Umbilical cord (tissue), 2 donors: ENCODE data around the gene ADAT3. TPM values are rescaled to one million over a fixed set of nuclear protein-coding genes. Genes with fewer than 3 reads are reported as not detected.

Experiments
- DNase-seq: peaks from one replicate; pipeline ENCODE4 v3.0.0-alpha.2; 2015; ENCODE audit warnings: low spot score
- total RNA-seq: library from RNA; depleted of rRNA; stranded (reverse); fragments of >200 nt; gene quantifications from one replicate; pipeline ENCODE4 v1.2.3, GENCODE V29; 2014; ENCODE audit warnings: low replicate concordance; ENCODE audit not compliant: insufficient read depth

Gene ADAT3
- total RNA-seq, 1 donor from 2014 or later, result 7.5 TPM

DNA sequence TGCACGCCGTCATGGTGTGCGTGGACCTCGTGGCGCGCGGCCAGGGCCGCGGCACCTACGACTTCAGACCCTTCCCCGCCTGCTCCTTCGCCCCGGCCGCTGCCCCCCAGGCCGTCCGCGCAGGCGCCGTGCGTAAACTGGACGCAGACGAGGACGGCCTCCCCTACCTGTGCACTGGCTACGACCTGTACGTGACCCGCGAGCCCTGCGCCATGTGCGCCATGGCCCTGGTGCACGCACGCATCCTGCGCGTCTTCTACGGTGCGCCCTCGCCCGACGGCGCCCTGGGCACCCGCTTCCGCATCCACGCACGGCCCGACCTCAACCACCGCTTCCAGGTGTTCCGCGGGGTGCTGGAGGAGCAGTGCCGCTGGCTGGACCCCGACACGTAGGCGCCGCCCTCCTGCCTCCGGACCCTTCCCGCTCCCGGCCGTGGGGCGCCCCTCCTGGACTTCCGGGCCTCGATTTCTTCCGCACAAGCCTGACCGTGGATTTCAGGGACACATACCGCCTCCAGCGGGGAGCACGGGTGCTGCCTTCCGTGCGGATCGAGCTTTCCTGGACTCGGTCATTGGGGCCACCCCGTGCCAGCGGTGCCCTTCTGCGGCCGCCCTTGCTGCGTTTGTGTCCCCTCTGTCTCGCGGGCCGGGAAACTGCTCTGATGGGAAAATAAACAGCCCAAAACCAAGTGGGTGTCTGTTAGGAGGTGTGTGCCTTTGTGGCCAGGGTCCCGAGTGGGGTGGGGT lies 7.7 kb downstream of the ADAT3 start:
- DNase-seq, result no peak

DNA sequence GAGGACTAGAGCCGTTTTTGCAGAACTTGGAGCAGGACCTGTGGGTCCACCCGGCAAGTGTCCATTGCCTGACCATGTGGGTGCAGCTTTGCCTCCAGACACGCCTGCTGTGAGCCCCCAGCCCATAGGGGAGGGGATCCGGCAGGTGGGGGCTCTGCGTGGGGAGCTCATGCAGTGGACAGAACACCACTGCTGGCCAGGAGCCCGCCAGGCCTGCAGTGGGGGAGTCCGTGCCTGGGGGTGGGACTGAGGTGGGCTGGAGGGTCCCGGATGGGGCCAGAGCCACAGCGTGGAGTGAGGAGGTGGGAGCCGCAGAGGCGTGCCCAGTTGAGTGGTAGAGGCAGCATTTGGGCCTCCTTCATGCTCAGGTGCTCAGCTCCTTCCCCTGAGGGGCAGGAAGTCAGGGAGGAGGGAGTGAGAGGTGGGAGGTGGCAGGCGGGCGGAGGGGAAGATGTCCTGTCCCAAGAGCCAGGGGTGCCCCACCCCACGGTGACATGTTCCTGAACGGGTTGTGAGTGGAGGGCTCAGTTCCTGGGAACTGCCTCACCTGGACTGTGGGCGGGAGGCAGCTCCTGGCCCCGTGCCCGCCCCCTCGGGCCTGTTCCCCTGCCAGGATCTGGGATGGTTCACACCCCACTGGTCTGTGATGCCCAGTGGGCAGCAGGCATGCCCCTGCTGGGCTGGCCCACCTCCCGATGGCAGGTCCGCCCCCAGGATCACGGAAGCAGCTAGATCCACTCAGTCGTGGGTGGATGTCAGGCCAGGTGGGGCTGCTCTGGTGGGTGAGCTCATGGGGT lies 8.8 kb downstream of the ADAT3 start:
- no peak for DNase-seq

DNA sequence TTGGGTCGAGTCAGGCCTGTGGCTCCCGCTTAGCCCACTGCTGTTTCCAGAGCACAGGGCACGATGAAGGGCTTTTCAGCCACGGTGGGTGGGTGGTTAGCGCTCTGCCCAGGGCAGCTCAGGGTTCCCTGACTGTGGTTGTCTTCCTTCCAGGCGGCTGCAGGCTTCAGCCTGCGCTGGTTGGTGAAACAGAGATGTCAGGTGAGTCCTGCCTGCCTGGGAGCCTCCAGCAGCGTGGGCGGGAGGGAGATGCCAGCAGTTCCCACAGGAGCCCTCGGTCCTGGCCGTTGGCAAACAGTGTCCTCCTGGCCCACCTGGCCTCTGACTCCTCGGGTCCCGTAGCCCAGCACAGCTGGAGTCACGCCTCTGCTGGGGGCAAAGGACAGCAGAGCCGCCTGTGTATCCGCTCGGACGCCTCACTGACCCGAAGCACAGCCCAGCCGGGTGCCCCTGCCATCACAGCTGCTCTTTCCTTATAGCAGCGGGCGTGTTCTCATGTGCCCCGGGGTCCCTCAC lies 9.7 kb downstream of the ADAT3 start:
- no peak for DNase-seq

- no peak for DNase-seq
These were observed 11.9 kb downstream of the ADAT3 start for GRCh38 chr19:1917146-1917545.

DNA sequence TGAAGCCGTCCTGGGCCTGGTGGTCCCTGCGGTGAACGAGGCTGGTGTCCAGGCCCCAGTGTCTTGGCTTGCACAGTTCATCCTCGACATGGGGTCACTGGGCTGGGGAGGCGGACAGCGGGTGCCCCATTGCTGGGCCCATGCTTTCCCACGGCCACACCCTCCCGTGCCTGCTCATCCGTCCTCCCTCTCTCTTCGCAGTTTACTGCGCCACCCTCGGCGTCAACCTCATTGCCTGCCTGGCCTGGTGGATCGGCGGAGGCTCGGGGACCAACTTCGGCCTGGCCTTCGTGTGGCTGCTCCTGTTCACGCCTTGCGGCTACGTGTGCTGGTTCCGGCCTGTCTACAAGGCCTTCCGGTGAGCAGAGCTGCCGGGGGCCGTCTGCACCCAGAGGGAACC lies 12.7 kb downstream of the ADAT3 start:
- no peak for DNase-seq

DNA sequence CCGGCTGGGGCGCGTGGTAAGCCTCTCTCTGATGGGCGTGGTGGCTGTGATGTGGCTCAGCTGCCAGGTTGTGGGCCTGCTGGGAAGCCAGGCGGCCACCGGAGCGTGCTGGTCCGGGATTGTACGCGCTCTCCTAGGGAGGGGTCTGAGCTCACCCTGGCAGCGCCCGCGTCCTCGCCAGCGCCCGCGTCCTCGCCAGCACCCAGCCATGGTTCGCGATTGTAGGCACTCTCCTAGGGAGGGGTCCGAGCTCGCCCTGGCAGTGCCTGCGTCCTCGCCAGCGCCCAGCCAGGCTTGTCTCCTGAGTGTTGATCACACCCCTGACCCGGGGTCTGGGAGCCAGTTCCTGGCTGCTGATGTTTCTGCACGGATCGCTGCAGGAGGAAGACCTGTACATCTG lies 13.8 kb downstream of the ADAT3 start:
- DNase-seq, result no peak

DNA sequence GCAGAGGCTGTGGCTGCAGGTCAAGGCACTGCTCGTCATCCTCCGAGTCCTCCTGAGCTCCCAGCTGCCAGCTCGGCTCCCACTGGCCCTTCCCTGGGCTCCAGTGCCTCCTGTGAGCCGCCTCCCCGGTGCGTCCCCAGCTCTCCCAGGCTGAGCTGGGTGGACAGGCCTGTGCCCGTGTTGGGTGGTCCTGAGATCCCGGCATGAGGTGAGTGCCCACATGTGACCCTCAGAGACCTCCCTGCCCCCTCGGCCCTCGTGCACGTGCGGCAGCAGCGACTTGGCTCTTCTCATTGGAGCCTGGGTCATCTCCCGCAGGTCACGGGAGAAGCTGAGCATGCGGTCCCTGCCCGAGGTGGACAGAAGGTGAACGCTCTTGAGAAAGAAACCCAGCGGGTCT lies 15.4 kb downstream of the ADAT3 start:
- DNase-seq, result no peak

- DNase-seq, result no peak
These were observed 16.1 kb downstream of the ADAT3 start for GRCh38 chr19:1921326-1921725.

DNA sequence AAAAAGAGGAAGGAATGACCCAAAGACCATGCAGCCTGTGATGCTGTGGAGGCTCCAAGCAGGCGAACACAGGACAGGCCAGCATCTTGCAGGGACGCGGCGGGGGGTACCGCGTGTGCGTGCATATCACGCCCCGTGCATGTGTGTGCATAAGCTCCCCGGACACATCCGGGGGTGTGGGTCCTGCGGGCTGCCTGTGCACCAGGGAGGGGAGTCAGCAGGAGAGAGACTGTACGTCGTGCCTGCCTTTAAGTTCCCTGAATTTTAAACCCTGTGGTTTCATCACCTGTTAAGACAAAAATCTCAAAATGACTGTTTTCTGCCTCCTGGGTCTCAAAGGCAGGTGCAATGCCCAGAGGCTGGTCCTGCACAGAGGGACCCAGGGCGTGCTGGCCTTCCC lies 16.6 kb downstream of the ADAT3 start:
- no peak for DNase-seq

DNA sequence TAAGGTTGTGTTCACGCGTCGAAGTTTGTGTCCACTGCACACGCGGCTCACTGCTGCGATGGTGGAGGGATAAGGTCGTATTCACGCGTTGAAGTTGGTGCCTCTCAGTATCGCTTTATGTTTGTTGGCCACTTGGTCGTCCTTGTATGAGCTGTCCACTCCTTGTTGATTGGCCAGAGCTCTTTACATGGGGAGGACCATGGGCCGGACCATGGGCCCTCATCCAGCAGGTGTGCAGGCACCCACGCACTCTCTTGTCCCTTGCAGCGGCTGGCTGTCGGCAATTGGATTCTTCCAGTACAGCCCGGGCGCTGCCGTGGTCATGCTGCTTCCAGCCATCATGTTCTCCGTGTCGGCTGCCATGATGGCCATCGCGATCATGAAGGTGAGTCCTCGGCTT lies 17.6 kb downstream of the ADAT3 start:
- DNase-seq, result no peak

DNA sequence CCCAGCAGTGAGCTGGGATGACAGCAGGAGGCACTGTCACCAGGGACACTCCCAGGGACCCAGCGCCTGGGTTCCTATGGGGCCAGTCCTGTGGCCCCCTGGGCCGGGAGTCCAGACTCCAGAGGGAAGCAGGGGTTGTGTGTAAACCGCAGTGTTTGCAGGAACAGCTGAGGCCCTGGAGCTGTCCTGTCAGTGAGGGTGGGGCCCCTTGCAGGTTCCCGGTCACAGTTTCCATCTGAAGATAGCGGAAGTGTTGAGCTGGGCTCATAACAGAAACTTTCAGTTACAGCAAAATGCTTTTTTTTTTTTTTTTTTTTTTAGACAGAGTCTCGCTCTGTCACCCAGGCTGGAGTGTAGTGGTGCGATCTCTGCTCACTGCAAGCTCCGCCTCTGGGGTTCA lies 18.1 kb downstream of the ADAT3 start:
- no peak for DNase-seq

- no peak for DNase-seq
These were observed 19.2 kb downstream of the ADAT3 start for GRCh38 chr19:1924320-1924961.

GRCh38 chr19:1925544-1925943 lies 20.3 kb downstream of the ADAT3 start:
- no peak for DNase-seq

GRCh38 chr19:1929021-1929742 lies 24.0 kb downstream of the ADAT3 start:
- peak; percentile 65 for DNase-seq

DNA sequence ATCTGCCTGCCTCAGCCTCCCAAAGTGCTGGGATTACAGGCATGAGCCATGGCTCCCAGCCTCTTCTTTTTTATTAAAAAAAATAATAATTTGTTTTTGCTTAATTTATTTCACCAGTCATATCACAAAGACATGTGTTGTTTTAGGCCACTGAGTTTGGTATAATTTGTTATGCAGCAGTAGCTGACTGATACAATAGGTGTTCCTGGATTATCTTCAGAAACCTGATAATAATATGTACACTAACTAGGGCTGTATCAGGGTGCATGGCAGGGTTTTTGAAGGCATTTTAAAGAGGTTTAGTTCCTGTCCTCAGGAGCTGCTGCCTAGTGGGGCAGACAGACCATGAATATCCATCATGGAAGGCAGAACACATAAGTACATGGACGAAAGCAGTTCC lies 26.2 kb downstream of the ADAT3 start:
- no peak for DNase-seq

GRCh38 chr19:1932395-1932794 lies 27.2 kb downstream of the ADAT3 start:
- no peak for DNase-seq

- no peak for DNase-seq
These were observed 28.0 kb downstream of the ADAT3 start for GRCh38 chr19:1933244-1933643.

- no peak for DNase-seq
These were observed 28.7 kb downstream of the ADAT3 start for GRCh38 chr19:1933942-1934341.

GRCh38 chr19:1935484-1936208 lies 30.4 kb downstream of the ADAT3 start:
- DNase-seq, result no peak

DNA sequence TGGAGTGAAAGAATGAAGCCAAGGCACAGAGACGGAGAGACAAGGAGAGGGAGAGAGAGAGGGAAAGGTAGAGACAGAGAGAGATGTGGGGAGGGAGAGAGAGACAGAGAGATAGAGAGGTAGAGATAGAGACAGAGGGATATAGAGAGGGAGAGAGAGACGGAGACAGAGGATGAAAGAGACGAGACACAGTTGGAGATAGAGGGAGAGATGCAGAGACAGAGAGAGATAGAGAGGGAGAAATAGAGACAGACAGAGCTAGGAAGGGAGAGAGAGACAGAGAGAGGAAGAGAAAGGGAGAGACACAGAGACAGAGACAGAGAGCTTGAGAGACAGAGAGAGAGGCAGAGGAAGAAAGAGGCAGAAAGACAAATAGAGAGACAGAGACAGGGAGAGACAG lies 31.2 kb downstream of the ADAT3 start:
- no peak for DNase-seq
